Stimulated activated CD8-positive, alpha-beta memory T cell treated with anti-CD3 and anti-CD28 coated beads, Interleukin-7, amount 100 ng/mL, for 24 hours (primary cell): ENCODE measurements around the gene LRSAM1.

Source experiments
- DNase-seq: peaks from one replicate; pipeline ENCODE4 v3.0.0-alpha.2; 2020; ENCODE audit warnings: low read depth

LRSAM1 gene

DNA sequence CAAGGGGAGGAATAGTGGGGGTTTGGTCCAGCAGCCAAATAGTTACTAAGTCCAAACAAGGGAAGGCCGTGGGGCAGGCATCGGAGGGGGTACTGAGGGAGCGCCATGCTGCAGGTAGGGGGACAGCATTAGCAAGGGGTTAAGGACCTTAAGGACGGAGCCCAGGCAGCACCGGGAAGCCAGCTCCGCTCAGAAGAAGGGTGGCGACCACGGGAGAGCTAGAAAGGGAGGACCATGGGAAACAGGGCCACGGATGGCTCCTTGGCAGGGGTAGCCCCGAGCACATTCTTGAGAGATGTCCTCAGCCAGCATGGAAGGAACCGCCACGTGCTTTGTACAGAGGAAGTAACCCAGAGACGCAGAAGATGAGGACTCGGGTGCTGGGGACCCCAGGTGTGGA is 84.5 kb downstream of the LRSAM1 start:
- no peak for DNase-seq

DNA sequence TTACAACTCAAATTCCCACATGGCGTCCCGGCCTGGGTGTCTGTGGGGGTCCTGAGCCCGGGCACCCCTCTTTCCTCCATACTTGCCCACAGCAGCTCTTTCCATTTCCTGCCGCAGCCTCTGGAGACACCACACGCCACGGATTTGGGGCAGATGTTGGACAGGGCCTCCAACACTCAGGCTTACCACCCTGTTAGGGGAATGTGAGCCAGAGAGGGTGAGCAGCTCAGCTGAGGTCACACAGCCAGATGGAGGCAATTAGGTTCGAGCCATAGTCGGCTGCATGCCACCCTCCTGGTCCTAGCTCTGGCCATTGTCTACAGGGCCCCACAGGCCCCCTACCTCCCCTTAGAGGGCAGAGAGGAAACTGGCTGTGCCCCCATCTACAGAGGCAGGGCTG is 85.2 kb downstream of the LRSAM1 start:
- no peak for DNase-seq

DNA sequence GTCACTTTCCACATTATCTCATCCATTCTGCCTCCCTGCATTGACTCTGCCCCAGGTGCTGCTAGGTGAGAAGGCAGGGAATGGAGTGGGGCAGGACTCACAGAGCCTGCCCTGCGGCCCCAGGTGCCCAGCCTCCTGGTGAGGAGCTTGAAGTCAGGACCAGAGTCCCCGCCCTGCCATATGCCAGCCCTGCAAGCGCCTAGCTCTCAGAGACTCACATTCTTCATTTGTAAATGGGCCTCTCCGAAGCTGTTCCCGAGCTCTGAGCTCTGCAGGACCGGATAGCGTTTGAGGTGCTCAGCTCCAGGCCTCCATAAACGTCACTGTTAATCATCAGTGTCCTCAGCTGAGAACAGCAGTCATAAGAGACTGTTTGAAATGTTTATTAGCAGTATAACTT is 85.7 kb downstream of the LRSAM1 start:
- no peak for DNase-seq

DNA sequence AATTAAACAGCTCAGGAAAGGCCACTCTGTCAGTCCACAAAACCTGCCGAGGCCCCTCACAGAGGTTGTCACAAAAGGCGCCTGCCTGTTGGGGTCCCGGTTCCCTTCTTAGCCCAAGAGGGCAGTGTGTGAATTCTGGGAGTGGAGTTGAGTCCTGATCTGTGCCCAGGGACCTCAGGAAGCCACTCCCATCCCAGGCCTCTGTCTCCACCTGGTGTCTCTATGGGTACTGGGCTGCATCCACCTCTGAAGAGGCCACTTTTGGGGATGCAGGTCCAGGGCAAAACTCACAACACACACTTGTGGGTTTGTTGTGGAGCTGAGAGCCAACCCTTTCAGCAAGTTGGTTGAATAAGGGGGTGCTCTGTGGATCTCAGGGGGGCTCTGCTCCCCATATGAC is 86.5 kb downstream of the LRSAM1 start:
- DNase-seq: no peak

DNA sequence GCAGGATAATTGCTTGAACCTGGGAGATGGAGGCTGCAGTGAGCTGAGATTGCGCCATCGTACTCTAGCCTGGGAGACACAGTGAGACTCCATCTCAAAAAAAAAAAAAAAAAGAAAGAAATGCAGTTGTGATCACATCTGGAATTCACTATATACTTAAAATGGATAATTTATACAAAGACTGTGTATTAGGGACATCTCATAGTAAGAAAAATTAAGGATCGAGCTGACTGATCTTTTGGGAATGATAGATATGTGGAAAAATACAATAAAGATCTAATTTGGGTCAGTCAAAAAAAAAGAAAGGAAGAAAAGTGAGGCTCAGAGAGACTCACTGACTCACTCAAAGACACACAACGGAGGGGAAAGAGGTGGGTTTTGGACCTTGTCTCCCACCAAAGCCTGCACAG is 87.5 kb downstream of the LRSAM1 start:
- no peak for DNase-seq

DNA sequence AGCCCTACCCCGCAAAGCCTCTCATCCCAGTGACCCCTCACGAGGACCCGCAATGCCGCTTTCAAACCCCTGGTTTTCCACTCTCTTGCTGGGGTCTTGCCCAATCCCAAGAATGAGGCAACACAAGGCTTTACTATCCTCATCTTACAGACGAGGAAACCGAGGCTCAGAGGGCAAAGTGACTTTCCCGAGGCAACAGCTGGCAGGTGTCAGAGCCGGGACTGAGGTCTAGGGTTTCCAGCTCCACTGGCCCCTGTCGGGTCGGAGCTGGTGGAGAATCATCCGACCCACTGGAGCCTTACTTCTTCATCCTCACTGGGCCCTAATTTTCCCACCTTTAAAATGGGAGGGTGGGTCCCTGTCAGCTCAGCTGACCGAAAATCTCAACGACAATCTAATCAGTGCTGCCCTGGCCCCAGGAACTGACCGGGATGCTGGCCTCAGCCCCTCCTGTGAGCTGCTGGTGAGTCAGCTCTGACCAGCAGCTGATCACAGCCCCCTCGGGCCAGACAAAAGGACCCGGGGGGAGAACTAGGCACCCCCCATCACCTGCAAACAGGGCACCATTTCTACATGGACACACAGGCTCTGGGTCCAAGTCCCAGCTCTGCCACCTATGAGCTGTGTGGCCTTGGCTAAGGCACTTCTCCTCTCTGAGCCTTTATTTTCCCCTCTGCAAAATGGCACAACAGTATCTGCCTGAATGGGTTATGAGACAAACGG is 88.1 kb downstream of the LRSAM1 start:
- DNase-seq: no peak

DNA sequence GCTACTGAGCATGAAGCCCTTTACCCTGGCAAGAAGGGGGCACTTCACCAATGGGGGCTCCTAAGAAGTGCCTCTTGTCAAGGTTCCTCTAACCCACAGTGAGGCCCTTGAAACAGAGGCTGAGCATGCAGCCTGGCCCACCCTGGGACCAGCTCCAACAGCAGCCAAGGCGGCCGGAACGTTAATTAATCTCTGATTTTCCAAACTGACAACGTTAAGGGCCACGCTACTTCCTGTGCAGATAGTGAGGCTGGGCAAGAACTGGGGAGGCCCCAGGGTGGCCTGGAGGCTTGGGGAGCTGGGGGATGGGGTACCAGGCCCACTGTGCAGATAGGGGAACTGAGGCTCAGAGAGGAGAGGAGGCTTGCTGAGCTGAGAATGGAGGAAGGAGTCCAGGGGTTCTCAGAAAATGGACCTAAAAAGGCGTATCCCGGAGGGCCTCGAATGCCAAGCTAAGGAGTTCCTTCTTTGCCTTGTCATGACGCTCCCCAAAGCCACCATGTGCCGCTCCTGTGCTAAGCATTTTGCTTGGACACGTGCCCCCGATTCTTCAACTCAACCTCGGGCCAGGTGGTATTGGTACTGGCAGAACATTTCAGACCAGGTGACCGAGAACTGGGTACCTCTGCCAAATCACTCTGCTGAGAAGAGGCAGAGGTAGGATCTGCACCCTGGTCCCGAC is 88.8 kb downstream of the LRSAM1 start:
- no peak for DNase-seq

DNA sequence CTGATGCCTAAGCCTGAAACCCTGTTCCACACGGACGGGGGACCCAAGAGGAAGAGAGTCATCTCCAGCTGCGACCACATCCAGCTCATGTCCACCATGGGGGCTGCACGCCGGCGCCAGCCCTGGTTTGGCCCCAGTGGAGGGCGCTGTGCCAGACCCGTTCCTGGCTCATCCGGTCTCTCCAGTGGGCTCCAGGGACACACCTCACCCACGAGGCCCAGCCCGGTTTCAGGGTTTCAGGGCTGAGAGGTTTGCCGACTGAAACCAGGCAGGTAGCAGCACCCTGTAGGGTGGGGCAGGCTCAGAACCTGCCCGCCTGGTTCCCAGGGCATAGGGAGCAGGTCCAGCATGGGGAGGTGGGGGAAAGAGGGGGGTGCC is 89.3 kb downstream of the LRSAM1 start:
- no peak for DNase-seq

DNA sequence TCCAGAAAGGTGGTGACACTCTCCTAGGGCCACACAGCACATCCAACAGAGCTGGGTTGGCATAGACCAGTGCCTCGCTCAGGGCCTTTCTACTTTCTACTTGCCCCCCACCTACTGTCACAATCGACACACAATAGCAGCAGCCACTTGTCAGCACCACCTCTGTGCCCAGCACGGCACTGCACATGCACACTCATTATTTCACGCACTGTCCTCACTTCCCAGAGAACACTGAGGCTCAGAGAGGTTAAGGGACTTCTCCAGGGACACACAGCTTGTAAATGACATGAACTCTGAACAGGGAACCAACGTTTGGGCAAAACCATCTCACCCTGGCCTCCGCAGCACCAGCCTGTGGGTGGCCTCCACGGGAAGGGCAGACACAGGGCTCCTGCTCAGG is 89.9 kb downstream of the LRSAM1 start:
- no peak for DNase-seq

DNA sequence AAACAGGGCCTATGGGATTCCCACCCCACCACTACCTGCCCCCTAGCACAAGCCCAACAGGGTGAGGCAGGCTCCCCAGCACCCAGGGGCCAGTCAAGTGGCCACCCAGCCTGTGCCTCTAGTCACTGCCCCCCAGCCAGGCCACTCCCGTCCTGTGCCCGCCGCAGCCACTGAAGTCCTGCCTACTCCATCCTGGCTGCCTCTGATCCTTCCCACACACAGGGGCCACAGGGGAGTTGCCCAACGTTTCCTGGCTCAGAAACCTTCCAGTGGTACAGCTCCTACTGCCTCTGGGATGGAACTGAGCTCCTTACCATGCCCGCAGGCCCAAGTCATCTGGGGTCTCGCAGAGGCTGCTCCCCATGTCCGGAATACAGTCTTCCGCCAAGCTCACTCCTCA is 90.6 kb downstream of the LRSAM1 start:
- DNase-seq: no peak

DNA sequence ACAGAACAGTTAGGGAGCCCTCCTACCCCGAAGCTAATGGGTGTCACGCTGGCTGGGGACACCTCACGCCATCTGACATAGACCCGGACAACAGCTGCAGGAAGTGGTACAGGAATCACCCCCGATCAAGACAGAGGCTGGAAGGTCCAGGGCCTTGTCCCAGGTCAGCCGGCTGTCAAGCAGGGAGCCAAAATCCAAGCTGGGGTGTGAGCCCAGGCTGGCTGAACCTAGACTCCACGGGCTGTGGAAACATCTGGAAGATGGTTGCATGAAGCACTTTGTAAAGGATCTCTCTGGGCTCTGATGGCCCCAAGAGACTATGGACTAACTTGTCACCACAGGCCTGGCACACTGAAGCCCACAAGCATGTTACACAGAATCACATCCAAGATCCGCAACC is 91.9 kb downstream of the LRSAM1 start:
- DNase-seq: no peak

DNA sequence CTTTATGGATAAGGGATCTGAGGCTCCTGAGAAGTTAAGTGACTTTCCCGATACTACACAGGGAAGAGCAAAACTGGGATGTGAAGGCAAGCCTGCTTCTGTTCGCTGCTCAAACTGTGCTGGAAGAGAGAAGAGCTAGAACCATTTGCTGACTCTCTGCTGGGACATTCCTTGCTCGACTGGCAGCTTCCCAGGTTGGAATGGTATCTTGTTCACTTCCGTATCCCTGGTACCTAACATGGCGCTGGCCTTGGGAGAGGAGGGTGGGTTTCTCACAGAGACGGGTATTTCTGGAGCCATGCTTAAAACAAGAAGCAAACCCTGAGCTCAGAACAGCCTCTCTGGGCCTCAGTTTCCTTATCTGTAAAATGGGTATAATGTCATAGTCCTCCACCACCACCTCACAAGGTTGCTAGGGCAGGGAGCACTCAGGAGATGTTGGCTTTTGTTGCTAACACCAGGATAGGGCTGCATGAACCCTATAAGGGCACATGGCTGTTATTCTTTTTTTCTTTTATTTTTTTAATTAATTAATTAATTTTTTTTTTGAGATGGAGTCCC is 92.7 kb downstream of the LRSAM1 start:
- no peak for DNase-seq

DNA sequence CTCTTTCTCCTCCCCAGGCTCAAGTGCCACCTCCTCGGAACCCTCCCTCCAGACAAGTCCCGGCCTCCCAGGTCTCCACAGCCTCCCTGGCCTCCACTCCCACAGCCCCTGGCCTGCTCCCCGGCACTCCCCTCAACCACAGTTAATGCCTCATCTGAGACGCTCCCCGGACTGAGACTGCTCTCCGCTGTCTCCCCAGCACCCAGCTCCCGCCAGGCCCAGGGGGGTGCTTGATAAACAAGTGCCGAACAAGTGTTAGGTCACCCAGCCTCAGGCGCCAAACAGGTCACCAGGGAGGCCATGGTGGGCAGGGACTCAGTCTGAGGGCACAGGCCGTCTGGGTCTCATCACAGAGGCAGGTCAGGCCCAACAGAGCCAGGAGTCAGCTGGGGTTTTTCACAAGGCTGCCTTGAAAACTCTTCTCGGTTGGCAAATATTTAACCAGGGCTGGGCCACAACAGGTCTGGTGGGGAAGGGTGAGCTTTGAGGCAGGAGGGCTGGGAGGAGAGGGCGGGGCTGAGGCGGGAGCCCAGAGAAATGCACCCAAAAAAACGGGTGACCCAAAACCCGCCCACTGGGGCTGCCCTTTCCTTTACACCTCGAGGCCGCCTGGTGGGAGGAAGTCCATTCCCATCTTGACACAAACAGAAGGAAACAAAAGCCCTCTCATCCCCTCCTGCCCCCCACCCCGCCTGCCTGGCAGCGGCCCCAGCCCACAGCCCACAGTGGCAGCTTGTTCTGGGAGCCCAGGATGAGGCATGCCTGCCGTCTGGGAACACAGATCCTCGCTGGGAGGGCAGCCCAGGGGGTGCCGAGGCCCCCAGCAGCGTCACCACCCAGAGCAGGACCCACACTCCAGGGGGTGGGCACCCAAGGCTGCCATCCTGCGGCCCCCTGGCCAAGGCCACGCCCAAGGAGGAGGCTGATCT is 94.2 kb downstream of the LRSAM1 start:
- no peak for DNase-seq

DNA sequence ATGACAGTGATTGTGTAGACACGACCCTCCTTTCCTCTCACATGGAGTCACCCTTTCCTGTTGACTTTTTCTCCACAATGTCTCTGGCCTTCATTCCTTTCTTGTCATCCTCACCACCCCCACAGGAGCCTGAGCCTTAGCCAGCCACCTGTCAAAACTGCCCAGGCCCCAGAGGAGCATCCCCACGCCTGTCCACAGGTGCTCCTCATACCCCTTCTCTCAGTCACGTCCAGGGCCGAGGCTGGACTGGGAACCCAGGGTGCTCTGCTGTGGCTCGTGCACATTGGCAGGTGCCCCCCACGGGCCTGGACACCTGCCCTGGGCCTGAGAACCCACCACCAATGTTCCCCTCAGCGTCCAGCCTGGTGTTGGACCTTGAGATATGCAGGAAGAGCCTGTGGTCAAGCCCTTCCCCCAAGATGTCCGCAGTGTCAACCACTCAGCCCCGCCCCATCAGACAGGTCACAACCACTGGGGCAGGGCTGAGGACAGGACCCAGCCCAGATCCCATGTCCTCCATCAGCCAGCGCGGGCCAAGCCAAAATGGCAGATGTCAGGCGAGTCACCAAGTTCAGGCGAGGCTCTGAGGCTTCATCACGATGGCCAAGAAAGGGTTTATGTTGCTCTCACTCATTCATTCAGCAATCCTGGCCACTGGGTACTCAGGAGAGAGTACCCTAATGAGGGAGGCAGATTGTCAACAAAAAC is 95.0 kb downstream of the LRSAM1 start:
- no peak for DNase-seq

DNA sequence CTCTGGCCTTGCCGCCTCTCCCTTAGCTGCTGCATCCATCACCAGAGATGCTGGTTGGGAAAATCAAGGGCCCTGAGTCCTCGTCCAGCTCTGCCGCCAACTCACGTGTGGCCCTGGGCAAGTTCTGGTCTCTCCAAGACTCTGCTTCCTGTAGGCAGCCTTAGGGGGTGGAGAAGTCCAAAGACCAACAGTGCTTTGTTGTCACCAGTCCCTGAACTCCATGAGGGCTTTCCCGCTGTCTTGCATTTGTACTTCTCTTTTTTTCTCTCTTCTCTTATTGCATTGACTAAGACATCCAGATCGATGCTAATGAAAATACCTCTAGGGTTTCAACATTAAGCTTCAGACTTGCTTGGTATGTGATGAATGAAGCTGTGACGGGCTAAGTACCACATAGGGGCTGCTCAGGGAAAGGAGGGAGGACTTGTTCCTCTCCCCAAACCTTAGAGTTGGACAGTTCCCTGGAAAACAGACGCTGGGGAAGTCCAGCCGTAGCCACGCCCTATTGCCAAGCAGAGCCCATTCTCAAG is 97.1 kb downstream of the LRSAM1 start:
- DNase-seq: no peak

DNA sequence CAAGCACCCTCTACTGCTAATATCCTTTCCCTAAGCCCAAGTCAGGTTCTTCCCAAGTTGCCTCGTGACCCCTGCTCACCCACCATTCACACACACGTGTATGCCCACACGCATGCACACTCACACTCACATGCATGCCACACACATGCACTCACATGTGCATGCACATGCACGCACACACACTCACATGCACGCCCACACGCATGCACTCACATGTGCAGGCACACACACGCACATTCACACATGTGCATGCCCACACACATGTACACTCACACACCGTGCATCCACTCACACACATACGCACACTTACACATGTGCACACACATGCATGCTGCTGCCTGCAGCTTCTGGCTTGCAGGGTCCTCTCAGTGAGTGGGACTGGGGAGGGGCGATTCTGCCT is 97.9 kb downstream of the LRSAM1 start:
- DNase-seq: no peak

DNA sequence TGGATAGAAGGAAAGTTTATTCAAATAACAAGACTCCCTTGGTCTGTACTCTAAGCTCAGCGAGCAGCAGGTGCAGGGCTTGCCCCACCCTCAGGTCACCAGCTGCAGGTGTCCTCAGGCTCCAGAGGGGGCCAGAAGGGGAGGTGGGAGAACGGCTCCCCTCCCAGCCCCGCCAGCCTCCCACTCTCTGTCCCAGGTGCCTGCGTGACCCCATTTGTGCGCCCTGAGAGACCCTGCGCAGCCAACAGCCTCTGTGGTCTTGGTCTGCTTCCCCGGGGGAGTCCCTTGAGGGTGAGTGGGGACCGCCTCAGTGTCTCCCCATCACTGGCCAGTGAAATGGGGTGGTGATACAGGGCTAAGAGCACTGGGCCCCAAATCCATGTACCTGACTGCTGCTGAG is 98.4 kb downstream of the LRSAM1 start:
- DNase-seq: no peak

DNA sequence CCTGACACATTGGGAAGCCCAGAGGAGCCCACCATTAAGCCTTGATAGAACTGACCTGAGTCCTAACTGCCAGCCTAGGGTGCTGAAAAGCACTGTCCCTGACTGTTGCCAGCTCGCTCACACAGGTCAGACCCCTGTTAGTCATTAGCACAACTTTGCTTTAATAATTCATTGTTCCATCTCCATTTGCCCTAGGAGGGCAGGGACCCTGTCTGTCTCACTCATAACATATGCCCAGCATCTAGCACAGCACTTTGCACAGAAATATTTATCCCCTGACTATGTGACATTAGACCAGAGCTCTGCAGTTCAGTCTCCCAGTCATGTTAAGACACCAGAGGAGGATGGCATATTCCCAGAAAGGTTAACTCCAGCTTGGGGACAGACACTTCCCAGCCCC is 99.0 kb downstream of the LRSAM1 start:
- DNase-seq: no peak

DNA sequence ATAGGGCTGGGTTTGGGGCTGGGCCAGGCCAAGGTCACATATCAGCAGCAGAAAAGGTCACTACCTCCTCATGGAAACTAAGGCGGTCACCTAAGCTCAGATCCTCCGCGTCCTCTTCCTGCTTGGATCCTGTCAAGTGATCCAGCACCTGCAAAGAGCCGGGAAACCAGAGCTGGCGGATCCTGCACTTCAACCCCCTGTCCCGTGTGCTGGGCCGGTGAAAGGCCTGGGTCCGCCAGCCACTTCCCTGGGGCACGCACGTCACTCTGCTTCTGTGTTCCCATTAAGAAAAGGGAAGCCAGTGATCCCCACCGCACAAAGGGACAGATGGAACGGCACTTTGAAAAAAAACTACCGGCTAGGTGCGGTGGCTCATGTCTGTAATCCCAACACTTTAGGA is 99.4 kb downstream of the LRSAM1 start:
- DNase-seq: no peak
